Breast epithelium (tissue), 3 donors: ENCODE measurements around the gene STX3.

Experiments used
- POLR2A ChIP-seq: fragments of 450-650 bp; IDR thresholded peaks from one replicate; pipeline ENCODE4 v1.6.1; 2016; ENCODE audit warnings: antibody characterized with exemption, mild to moderate bottlenecking, moderate library complexity
- POLR2AphosphoS5 ChIP-seq, 3 donors: sonication (generic); formaldehyde crosslinking; IDR thresholded peaks; one replicate each; pipeline ENCODE4 v1.6.1; 2017; ENCODE audit warnings: antibody characterized with exemption in 3 of 3
- TF ChIP-seq, protein P1 (sequence below), 3 donors: fragments of 450-650 bp; IDR thresholded peaks; one replicate each; pipeline ENCODE4 v1.5.1; 2016 to 2017; ENCODE audit warnings: antibody characterized with exemption in 3 of 3, mild to moderate bottlenecking in 3 of 3, moderate library complexity in 3 of 3

DNA sequence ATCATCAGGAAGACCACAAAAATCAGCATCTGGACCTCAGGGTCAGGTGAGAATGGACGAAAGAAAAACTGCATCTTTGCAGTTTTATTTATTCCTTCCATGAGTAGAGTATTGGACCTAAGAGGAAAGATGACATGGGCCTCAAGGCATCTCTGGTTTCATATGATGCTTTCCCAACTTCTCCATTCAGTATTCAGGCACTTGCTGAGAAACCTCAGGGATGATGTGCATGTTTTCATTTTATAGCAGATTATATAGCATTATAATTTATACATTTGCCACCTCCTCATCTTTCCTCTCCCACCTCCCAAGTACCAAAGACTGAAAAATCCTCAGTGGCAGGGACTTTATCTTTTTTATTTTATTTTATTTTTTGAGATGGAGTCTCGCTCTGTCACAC is 41.4 kb upstream of the STX3 start, which contains the start of gene OR10V1:
- TF ChIP-seq POLR2A (no peak), POLR2AphosphoS5 (IDR thresholded peaks at IDR 0.05) (no peak)
- TF ChIP-seq, protein P1, sequence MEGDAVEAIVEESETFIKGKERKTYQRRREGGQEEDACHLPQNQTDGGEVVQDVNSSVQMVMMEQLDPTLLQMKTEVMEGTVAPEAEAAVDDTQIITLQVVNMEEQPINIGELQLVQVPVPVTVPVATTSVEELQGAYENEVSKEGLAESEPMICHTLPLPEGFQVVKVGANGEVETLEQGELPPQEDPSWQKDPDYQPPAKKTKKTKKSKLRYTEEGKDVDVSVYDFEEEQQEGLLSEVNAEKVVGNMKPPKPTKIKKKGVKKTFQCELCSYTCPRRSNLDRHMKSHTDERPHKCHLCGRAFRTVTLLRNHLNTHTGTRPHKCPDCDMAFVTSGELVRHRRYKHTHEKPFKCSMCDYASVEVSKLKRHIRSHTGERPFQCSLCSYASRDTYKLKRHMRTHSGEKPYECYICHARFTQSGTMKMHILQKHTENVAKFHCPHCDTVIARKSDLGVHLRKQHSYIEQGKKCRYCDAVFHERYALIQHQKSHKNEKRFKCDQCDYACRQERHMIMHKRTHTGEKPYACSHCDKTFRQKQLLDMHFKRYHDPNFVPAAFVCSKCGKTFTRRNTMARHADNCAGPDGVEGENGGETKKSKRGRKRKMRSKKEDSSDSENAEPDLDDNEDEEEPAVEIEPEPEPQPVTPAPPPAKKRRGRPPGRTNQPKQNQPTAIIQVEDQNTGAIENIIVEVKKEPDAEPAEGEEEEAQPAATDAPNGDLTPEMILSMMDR (IDR thresholded peaks at IDR 0.05): no peak
